ENCODE measurements around the gene HHIPL2. TPM values are rescaled to one million over a fixed set of nuclear protein-coding genes. Genes with fewer than 3 reads are reported as not detected.

Gene HHIPL2
- total RNA-seq, 3 donors from 2014 or later (not counting 1 experiment from before 2014, with no cell fraction given) = 0.21 to 1.4 TPM; not detected in 1

DNA sequence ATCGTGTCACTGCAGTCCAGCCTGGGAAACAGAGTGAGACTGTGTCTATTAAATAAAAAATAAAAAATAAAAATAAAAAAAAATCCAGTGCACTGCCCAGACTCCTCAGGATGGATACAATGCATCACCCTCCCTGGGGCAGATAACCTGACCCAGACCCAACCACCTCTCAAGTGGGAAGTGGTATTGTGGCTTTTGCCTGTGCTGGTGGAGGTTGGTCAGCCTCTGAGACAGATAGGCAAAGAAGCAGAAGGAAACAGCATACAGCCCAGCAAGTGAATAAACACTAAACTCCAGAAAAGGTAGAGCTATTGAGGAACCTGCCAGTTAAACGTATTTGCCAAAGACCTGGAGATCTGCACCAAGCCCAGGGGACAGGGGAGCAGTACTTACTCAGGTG is 22.0 kb downstream of the HHIPL2 start:
- TF ChIP-seq, protein P1, sequence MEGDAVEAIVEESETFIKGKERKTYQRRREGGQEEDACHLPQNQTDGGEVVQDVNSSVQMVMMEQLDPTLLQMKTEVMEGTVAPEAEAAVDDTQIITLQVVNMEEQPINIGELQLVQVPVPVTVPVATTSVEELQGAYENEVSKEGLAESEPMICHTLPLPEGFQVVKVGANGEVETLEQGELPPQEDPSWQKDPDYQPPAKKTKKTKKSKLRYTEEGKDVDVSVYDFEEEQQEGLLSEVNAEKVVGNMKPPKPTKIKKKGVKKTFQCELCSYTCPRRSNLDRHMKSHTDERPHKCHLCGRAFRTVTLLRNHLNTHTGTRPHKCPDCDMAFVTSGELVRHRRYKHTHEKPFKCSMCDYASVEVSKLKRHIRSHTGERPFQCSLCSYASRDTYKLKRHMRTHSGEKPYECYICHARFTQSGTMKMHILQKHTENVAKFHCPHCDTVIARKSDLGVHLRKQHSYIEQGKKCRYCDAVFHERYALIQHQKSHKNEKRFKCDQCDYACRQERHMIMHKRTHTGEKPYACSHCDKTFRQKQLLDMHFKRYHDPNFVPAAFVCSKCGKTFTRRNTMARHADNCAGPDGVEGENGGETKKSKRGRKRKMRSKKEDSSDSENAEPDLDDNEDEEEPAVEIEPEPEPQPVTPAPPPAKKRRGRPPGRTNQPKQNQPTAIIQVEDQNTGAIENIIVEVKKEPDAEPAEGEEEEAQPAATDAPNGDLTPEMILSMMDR (IDR thresholded peaks at IDR 0.05) = no peak
- Histone ChIP-seq H3K4me3 (ENCODE audit: low read length) (no peak overlapping the region), H3K36me3 (ENCODE audit: control insufficient read depth, insufficient read depth, low read length) (no peaks in the 10 kb centered on the region), H3K27me3 (ENCODE audit: control insufficient read depth, insufficient read depth, low read length) (no peaks in the 10 kb centered on the region), H3K27ac (ENCODE audit: low read length) (no peak overlapping the region), H3K4me1 (ENCODE audit: control insufficient read depth, insufficient read depth, low read length) (no peaks in the 10 kb centered on the region), H3K9me3 (ENCODE audit: control insufficient read depth, insufficient read depth, low read length) (no peaks in the 10 kb centered on the region)
- H3K27me3 Mint-ChIP-seq (ENCODE audit: low read depth in 2 of 2) = peaks cover 9 to 43% of the 10 kb centered on the region in 2 donors
- no peak overlapping the region for H3K4me3 Mint-ChIP-seq
- DNase-seq = no peak
- H3K36me3 Mint-ChIP-seq = no peaks in the 10 kb centered on the region
- H3K4me1 Mint-ChIP-seq = no peaks in the 10 kb centered on the region
- intact Hi-C loops (cut with micrococcal nuclease) = no loop called here
- H3K9me3 Mint-ChIP-seq = no peaks in the 10 kb centered on the region
- H3K27ac Mint-ChIP-seq = no peak overlapping the region
- WGBS (ENCODE audit: insufficient coverage) = 42% methylated on average over 2 of the region's 2 CpGs
- ATAC-seq = no peak

GRCh38 chr1:222523852-222524251 is 24.1 kb downstream of the HHIPL2 start:
- Mint-ChIP-seq H3K27ac (no peak overlapping the region), H3K9me3 (no peaks in the 10 kb centered on the region), H3K36me3 (no peaks in the 10 kb centered on the region), H3K4me1 (no peaks in the 10 kb centered on the region), H3K27me3 (ENCODE audit: low read depth in 2 of 2) (peaks cover 9 to 29% of the 10 kb centered on the region in 2 donors), H3K4me3 (no peak overlapping the region)
- Histone ChIP-seq H3K27me3 (ENCODE audit: control insufficient read depth, insufficient read depth, low read length) (no peaks in the 10 kb centered on the region), H3K27ac (ENCODE audit: low read length) (no peak overlapping the region), H3K9me3 (ENCODE audit: control insufficient read depth, insufficient read depth, low read length) (no peaks in the 10 kb centered on the region), H3K4me1 (ENCODE audit: control insufficient read depth, insufficient read depth, low read length) (no peaks in the 10 kb centered on the region), H3K36me3 (ENCODE audit: control insufficient read depth, insufficient read depth, low read length) (no peaks in the 10 kb centered on the region), H3K4me3 (ENCODE audit: low read length) (no peak overlapping the region)
- TF ChIP-seq, protein P1 (IDR thresholded peaks at IDR 0.05) = no peak
- intact Hi-C loops (cut with micrococcal nuclease) = no loop called here
- WGBS (ENCODE audit: insufficient coverage) = 75% methylated on average over 2 of the region's 3 CpGs
- DNase-seq = no peak
- no peak for ATAC-seq

DNA sequence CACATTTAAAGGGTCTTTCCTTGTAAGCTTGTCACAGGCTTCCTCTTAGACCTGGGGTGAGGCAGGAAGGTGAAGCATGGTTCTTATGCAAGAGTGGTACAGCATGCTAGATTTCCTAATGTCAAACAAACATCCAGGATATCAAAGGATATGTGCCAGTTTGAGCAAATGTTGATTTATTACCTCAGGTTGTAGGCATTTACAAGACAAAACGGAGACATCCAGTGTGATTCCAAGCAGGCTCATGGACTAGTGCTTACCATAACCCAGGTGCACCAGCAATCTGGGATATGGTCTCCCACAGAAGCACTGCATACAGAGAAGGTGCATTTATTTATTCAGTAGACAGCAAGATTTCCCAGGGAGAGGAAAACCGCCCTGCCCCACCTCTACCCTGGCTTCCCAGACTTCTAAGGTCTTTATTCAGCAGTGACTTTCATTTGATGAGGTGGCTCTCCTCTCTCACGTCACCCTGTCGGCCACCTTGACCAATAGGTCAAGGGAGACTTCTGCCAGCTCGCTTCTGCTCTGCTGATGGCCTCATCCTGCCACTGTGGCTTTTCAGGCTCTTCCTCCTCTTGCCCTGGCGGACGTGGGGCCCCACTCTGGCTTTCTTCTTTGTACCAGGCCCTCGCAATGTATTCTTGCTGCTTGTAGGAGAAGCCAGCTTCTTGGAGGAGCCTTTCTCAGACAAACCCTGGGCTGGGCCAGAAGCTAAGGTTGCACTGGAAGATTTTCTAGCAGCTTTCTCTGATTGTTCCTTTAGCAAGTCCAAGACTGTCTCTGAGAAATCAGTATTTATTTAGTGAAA is 25.6 kb downstream of the HHIPL2 start:
- Mint-ChIP-seq H3K36me3 (no peaks in the 10 kb centered on the region), H3K27me3 (ENCODE audit: low read depth in 2 of 2) (peaks cover 2 to 29% of the 10 kb centered on the region in 2 donors), H3K9me3 (no peaks in the 10 kb centered on the region), H3K27ac (no peak overlapping the region), H3K4me1 (no peaks in the 10 kb centered on the region), H3K4me3 (no peak overlapping the region)
- no peaks in the 10 kb centered on the region for H3K36me3 ChIP-seq (ENCODE audit: control insufficient read depth, insufficient read depth, low read length)
- H3K27me3 ChIP-seq (ENCODE audit: control insufficient read depth, insufficient read depth, low read length) = no peaks in the 10 kb centered on the region
- ATAC-seq (no peak), DNase-seq (no peak)
- no peaks in the 10 kb centered on the region for H3K9me3 ChIP-seq (ENCODE audit: control insufficient read depth, insufficient read depth, low read length)
- intact Hi-C loops (cut with micrococcal nuclease) = no loop called here
- no peaks in the 10 kb centered on the region for H3K4me1 ChIP-seq (ENCODE audit: control insufficient read depth, insufficient read depth, low read length)
- no peak overlapping the region for H3K4me3 ChIP-seq (ENCODE audit: low read length)
- TF ChIP-seq, protein P1 (IDR thresholded peaks at IDR 0.05) = no peak
- WGBS (ENCODE audit: insufficient coverage) = 78% methylated on average over 8 of the region's 8 CpGs
- no peak overlapping the region for H3K27ac ChIP-seq (ENCODE audit: low read length)

All from natural killer cell (primary cell).